ENCODE data around the gene SLC5A3.

The SLC5A3 gene

DNA sequence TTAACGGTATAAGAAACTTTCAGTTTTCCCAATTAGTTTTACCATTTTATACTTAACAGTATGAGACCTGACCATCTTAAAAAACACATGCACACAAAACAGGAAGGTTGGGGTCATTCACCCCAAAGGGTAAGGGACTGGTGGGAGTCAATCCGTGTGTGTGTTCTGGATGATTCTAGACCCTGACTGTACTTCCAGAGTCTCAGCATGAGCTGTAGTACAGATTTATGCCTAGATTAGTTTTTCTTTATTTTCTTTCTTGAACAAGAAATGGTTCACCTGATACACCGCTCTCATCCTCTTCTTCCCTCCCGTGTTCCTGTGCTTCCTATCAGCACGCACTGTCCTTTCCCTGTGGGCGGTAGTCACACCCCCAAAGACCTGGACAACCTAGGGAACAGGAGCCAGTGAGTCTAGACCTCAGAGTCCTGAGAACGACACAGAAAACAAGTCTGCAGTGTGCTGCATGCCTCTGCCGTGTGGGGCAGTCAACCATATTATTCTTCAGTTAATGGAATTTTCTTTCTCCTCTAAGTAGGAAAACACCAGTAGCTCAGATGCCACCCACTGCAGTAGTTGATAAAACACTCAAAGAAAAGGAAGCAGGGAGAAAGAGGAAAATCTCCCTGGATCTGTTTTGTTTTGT is 38.9 kb upstream of the SLC5A3 start:
- no peak overlapping the region for H3K27ac ChIP-seq
- TF ChIP-seq, protein P1, sequence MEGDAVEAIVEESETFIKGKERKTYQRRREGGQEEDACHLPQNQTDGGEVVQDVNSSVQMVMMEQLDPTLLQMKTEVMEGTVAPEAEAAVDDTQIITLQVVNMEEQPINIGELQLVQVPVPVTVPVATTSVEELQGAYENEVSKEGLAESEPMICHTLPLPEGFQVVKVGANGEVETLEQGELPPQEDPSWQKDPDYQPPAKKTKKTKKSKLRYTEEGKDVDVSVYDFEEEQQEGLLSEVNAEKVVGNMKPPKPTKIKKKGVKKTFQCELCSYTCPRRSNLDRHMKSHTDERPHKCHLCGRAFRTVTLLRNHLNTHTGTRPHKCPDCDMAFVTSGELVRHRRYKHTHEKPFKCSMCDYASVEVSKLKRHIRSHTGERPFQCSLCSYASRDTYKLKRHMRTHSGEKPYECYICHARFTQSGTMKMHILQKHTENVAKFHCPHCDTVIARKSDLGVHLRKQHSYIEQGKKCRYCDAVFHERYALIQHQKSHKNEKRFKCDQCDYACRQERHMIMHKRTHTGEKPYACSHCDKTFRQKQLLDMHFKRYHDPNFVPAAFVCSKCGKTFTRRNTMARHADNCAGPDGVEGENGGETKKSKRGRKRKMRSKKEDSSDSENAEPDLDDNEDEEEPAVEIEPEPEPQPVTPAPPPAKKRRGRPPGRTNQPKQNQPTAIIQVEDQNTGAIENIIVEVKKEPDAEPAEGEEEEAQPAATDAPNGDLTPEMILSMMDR (IDR thresholded peaks at IDR 0.05) = no peak
- TF ChIP-seq ZFX (IDR thresholded peaks at IDR 0.05; ENCODE audit: borderline replicate concordance) = no peak

DNA sequence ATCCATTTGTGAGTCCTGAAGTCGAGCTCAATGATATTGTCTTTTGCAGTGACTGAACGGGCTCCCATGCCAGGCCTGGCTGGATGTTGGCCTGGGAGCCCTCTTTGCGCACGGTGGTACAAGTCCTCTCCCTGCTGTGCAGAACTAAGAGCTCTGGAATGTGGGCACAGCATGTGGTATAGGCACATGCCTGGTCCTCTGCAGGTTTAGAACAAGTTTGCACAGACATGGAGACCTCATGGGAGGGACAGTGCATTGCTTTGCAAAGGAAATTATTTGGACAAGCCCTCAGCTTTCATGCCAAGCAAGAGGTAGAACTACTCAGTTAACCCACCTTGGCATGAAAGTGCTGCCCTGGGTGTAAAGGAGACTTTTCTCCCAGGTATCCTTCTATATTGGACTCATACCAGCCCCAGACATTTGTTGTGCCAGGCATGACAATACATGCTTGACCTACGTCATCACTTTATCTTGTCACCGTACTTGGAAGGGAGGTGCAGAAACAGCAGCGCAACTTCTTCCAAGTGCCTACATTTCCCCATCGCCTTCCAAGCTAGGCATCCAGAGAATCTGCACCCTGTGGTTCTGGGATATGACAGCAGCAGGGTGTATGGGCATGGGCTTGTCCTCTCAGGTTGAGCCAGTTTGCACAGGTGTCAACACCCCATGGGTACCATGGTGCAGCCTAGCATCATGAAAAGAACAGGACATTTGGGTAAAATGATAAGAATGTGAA is 37.6 kb upstream of the SLC5A3 start:
- TF ChIP-seq, protein P1 (IDR thresholded peaks at IDR 0.05) = no peak
- TF ChIP-seq ZFX (IDR thresholded peaks at IDR 0.05; ENCODE audit: borderline replicate concordance) = no peak
- H3K27ac ChIP-seq = no peak overlapping the region

DNA sequence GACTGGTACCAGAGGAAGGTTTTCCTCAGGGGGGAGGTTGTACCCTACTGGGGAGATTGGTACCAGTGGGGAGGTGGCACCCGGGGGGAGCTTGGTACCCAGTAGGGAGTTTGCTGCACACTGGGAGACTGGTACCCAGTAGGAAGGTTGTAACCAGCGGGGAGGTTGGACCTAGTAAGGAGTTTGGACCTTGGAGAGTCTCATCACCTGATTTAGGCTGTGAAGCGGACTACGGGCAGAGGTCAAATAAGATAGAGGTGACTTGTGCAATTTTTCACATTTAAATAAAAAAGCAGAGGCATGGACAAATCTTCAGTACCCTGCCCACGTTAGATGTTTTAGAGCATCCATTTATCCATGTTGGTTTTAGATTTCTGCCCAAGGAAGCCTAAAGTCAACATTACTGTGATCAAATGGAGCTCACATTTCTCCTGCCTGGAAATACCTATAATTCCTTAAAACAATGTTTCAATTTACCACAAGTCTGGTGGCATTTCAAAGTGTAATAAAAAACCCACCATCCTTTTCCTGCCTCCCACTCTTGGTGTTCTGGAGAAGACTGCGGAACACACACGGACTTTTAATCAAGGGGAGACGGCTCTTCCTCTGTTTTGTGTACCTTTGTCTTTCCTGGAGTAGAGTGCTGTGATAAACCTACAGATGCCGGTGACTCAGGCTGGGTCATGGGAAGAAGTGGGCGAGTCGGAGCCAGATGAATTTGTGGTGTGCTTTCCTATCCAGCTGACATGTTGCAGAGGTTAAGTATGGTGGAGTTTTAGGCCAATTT is 36.2 kb upstream of the SLC5A3 start:
- H3K27ac ChIP-seq = no peak overlapping the region
- no peak for TF ChIP-seq ZFX (IDR thresholded peaks at IDR 0.05; ENCODE audit: borderline replicate concordance)
- TF ChIP-seq, protein P1 (IDR thresholded peaks at IDR 0.05) = no peak

DNA sequence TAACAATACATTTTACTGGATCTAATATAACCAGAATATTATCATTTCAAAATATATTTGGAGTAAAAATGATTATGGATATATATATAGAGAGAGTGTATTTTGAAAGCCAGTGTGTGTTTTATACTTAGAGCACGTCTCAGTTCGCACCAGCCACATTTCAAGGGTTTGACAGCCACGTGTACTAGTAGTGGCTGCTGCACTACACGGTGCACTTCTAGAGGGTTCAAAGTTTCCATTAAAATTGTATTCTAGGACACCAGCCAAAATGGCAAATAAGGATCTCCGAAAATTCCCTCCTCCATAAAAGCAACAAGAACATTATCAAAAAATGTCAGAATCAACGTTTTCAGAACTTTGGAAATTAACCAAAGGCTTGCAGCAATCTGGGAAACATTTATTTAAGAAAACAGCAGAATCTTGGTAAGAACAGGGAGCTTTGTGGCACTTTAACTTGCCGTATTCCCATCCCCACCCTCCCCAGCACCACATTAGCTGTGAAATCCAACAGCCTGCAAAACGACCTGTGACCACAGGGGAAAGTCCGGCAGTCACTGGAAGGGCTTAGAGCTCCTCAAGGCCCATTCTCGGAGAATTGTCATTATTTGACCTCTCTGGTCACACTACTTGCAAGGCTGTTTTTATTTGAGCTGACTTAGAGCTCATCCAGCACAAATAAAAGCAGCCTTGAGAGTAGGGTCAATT is 33.5 kb upstream of the SLC5A3 start:
- TF ChIP-seq ZFX (IDR thresholded peaks at IDR 0.05; ENCODE audit: borderline replicate concordance) = no peak
- TF ChIP-seq, protein P1 (IDR thresholded peaks at IDR 0.05) = no peak

DNA sequence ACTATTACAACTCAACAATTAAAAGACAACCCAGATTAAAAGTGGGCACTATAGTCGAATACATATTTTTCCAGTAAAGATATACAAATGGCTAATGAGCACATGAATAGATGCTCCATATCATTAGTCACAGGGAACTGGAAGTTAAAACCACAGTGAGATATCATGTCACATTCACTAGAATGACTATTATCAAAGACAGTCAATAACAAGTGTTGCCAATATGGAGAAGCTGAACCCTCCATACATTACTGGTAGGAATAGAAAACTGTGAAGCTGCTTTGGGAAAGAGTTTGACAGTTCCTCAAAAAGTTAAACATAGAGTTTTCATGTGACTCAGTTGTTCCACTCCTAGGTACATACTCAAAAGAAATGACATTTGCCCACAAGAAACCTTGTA is 30.6 kb upstream of the SLC5A3 start:
- H3K27ac ChIP-seq = no peak overlapping the region
- no peak for TF ChIP-seq ZFX (IDR thresholded peaks at IDR 0.05; ENCODE audit: borderline replicate concordance)
- TF ChIP-seq, protein P1 (IDR thresholded peaks at IDR 0.05) = no peak

More for the DNA sequence above, 33.5 kb upstream of the SLC5A3 start:
- H3K27ac ChIP-seq = no peak overlapping the region

DNA sequence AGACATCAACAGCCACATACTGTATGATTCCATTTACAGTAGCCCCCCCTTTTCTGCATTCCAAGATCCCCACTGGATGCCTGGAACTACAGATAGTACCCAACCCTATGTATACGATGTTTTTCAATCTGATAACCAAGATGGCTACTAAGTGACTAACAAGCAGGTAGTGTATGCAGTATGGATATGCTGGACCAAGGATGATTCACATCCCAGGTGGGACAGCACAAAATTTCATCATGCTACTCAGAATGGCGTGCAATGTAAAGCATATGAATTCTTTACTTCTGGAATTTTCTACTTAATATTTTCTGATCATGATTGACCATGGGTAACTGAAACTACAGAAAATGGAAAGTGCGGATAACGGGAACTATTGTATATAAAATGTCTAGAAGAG is 30.0 kb upstream of the SLC5A3 start:
- H3K27ac ChIP-seq = no peak overlapping the region
- TF ChIP-seq ZFX (IDR thresholded peaks at IDR 0.05; ENCODE audit: borderline replicate concordance) = no peak
- TF ChIP-seq, protein P1 (IDR thresholded peaks at IDR 0.05) = no peak
